Spleen (tissue), 7 donors: Measurements from ENCODE around the gene SFTPB.
"Not testable (repeated sequence)": the region's sequence is repeated elsewhere in the genome, so short reads cannot be mapped to it uniquely, and the experiment has no call there.

Experiments used
- CTCF ChIP-seq, 11 experiments: fragments of 200-600 bp in 7 of 11; fragments of 450-650 bp in 4 of 11; sonication (generic) in 4 of 11; IDR thresholded peaks in 8 of 11; conservative IDR thresholded peaks in 3 of 11; 1 replicate in 7 of 11; 2 replicates in 4 of 11; pipeline versions ENCODE4 v1.4.0 to v1.8.0; 2016 to 2021; ENCODE audit warnings: antibody characterized with exemption in 11 of 11, inconsistent platforms in 4 of 11, mild to moderate bottlenecking in 1 of 11
- POLR2AphosphoS5 ChIP-seq, 3 donors: sonication (generic); formaldehyde crosslinking; IDR thresholded peaks; one replicate each; pipeline ENCODE4 v1.5.1; 2017; ENCODE audit warnings: antibody characterized with exemption in 3 of 3
- donor health status: DM: no; HTN: no; CAD: no; lungs with moderate emphysema.
- donor health status: DM: no; HTN: no; CAD: no.
- donor health status: DM: no; HTN: no; CAD: no.

GRCh38 chr2:85657399-85657798 lies 10.6 kb downstream of the SFTPB start:
- not testable (repeated sequence) for TF ChIP-seq POLR2AphosphoS5 (IDR thresholded peaks at IDR 0.05); CTCF (IDR thresholded peaks at IDR 0.05 in 8 of 11, conservative IDR thresholded peaks at IDR 0.05 in 3 of 11)
